Measurements from ENCODE around the gene ST3GAL3.

The ST3GAL3 gene

DNA sequence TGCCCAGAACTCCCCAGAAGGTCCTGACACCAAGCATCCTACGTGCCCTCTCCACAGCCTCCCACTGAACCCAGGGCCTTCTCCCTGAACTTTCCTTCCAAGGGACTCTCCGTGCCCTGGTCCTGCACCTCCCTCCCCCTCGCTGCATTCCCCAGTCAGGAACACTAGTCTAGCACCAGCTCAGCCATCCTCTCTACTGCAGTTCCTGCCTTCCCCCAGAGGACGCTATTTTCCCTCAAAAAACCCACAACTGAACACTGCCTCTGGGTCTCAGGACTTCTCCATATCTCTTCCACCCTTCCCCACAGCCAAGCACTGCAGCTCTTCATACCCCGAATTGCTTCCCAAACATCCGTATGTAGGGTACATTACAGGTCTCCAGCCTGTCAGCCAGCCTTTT is 213.7 kb downstream of the ST3GAL3 start:
- no peak for DNase-seq

DNA sequence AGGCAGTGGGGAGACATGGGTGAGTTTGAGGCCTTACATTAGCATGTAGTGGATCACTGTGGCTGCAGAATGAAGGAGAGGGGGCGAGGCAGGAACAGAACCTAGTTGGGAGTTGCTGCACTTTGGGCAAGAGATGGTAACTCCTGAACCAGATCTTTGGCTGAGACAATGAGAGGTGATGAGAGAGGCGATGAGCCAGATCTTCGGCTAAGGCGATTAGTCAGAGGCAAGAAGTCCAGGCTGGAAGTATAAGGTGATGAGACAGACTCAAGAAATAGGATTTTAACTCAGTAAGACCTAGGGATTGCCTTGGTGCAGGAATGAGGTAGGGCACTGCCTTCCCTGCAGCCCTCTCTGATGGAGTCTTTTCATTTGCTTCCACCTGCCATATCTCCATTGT is 217.2 kb downstream of the ST3GAL3 start:
- DNase-seq = no peak

DNA sequence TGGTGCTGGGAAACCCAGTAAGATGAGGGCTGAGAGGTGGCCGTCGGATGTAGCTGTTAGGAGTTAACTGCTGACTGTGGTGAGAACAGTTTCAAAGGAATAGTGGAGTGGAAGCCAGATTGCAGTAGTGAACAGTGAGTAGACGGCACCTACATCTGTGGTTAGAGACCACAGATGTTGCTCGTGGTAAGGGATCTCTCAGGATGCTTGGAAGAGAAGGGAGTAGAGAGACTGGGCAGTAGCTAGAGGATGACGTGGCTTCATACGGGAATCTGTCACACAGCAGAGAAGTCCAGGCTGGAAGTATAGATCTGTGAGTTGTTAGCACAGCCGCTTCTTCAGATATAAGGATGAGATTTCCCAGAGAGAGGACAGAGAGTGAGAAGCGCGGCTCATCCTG is 218.5 kb downstream of the ST3GAL3 start:
- no peak for DNase-seq

DNA sequence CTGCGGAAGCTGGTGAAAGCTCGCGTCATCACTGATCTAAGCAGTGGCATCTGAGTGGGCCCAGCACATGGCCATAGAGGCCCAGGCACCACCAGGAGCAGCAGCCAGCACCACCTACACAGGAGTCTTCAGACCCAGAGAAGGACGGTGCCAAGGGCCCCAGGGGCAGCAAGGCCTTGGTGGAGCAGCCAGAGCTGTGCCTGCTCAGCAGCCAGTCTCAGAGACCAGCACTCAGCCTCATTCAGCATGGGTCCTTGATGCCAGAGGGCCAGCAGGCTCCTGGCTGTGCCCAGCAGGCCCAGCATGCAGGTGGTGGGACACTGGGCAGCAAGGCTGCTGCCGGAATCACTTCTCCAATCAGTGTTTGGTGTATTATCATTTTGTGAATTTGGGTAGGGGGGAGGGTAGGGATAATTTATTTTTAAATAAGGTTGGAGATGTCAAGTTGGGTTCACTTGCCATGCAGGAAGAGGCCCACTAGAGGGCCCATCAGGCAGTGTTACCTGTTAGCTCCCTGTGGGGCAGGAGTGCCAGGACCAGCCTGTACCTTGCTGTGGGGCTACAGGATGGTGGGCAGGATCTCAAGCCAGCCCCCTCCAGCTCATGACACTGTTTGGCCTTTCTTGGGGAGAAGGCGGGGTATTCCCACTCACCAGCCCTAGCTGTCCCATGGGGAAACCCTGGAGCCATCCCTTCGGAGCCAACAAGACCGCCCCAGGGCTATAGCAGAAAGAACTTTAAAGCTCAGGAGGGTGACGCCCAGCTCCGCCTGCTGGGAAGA is 223.0 kb downstream of the ST3GAL3 start:
- no peak for DNase-seq

DNA sequence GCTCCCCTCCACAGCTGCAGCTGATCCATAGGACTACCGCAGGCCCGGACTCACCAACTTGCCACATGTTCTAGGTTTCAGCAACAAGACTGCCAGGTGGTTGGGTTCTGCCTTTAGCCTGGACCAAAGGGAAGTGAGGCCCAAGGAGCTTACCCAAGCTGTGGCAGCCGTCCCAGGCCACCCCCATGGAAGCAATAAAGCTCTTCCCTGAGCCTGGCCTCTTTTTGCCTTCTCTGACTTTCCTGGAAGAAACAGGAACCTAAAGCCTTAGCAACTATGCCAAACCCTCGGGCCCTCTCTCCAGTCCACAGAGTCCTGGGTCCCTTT is 223.6 kb downstream of the ST3GAL3 start:
- DNase-seq = no peak

DNA sequence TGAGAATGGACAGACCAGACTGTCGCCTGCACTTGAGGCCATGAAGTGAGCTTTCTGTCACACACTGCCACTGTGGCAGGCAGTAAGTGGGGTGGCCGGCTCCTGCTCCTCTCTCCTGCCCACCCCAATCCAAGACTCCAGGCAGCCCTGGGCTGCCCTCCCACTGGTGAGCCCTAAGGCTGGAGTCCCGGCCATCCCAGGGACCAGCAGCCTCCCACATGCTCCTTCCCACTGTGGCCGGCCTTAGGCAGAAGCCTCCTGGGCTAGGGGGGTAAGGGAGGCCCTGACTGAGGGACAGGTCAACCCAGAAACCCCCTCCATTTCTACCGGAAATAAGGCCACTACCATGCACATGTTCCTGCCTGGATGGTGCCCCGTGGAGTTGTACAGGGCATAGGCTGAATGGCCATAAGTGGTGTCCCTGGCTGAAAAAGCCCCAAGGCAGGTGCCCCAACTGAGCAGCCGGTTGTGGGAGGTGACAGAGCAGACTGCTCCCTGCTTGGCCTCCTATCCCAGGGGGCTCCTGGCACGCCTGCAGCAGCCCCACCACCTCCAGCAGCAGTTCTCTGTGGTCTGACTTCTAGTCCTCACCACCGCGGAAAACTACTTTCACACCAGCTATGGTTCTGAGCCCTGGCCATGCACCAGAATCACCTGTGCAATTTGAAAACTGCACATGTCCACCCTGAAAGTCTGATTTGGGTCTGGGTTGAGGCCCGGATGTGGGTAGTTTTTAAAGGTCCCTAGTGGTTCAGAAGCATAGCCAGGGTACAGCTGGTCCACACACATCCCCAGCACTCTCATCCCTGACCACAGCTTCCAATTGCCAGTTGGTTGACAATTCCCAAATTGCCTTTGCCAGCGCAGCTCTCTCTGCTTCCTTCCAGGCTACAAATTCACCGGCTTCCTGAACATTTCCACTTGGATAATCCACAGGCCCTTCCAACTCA is 224.7 kb downstream of the ST3GAL3 start:
- DNase-seq = no peak

DNA sequence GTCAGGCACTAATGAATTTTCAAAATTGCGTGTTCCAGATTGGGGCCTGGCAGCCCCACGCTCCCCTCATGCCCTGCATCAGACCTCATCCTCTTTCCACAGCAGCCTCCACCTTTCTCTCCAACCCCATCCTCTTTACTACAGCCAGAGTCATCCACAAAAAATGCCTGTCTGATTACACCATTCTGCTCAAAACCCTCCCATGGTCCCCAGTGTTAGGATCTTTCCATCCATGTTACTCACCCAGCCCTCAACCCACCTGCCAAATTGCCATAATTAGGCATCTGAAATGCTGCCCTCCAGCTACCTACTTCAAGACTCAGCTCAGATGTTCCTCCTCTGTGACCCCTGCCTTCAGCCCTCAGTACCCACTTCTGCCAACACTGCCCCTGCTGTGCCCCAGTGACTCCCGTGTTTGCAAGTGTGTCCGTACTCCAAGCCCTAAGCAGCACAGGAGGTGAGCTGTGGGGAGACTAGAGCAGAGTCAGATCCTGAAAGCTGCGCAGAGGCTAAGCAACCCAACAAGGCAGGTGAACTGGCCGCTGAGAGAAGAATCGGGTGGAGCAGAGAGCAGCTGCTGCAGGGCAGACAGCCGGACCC is 225.6 kb downstream of the ST3GAL3 start:
- DNase-seq = no peak

DNA sequence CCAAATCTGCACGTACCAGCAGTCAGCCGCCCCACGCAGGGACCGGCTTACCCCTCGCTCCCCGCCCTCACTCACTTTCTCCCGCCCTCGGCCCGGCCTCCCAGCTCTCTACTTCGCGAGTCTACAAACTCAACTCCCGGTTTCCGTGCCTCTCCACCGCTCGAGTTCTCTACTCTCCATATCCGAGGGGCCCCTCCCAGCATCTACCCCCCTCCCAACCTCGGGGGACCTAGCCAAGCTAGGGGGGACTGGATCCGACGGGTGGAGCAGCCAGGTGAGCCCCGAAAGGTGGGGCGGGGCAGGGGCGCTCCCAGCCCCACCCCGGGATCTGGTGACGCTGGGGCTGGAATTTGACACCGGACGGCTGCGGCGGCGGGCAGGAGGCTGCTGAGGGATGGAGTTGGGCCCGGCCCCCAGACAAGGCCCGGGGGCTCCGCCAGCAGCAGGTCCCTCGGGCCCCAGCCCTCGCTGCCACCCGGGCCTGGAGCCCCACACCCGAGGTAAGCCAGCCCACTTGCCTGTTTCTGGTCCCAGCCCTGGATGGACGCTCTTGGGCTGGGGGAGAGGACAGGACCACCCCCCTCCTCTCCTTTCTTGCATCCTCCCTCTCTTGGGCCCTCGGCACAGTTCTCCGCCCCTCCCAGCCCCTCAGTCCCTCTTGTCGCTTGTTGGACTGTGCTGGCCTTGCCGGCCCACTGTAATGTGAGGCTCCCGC is 226.2 kb downstream of the ST3GAL3 start, which contains the start of gene ARTN:
Gene ARTN, plus strand, starts transcription at position 416 of the 715 bp plus-strand sequence. CDS start 1,856 bp downstream, outside the sequence.
- DNase-seq = no peak

DNA sequence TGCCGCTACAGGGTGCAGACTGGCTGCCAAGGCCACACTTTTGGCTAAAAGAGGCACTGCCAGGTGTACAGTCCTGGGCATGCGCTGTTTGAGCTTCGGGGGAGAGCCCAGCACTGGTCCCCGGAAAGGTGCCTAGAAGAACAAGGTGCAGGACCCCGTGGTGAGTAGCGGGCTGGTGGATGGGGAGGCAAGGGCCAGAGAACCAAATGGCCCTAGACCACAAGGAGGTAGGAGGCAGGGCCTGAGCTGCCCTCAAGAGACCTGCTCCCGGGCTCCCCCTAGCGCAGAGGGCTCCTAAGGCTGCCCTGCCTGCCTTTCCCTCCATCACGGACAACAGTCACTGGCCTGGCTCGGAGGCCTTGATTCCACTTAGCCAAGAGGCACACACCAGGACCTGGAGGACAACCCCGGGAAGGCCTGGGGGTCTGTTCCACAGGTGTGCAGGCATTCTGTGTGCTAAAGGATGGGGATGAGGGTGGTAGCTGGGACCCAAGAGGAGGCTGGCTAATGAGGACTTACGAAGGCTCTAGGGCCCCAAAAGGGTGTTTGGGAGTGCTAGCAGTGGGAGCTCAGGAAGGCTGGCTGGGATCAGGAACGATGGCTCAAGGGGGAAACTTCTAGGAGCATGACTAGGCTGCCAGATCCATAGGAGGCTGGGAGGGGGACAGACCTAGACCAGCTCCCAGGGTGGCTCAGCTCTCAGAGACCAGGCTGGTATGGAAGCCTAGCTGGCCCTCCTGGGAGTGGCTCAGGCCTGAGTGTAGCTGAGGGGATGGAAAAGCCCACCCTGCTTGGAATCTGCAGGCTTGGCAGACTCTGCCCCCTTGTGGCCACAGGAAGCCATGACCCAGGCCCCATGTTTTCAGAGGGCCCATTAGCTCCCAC is 227.0 kb downstream of the ST3GAL3 start:
- peak; percentile 30 to 42 for DNase-seq

DNA sequence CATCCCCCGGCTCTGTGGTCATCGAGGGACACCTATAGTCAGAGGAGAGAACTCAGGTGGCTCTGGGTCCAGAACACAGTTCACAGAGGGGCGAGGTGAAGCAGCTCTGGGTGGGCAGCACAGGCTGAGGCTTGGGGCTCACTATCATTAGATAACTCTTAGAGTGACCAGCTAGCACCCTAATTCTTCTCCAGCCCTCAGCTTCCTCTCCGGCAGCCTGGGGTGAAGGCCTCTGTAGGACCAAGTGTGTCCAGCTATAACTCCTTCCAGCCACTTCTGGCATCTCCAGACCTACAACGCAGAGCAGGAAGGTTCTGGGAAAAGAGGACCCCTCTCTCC is 227.6 kb downstream of the ST3GAL3 start:
- no peak for DNase-seq

DNA sequence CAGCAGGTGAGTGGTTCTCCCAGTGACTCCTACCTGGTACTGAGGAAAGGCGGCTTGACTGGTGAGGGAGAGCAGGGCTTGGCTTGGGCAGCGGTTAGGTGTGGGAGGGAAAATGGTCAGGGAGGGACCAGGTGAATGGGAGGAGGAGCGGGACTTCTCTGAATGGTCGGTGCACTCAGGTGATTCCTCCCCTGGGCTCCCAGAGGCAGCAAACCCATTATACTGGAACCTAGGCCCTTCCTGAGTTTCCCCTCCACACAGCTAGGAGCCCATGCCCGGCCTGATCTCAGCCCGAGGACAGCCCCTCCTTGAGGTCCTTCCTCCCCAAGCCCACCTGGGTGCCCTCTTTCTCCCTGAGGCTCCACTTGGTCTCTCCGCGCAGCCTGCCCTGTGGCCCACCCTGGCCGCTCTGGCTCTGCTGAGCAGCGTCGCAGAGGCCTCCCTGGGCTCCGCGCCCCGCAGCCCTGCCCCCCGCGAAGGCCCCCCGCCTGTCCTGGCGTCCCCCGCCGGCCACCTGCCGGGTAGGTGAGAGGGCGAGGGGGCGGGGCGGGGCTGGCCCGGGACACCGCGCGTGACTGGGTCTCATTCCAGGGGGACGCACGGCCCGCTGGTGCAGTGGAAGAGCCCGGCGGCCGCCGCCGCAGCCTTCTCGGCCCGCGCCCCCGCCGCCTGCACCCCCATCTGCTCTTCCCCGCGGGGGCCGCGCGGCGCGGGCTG is 228.5 kb downstream of the ST3GAL3 start:
- no peak for DNase-seq

DNA sequence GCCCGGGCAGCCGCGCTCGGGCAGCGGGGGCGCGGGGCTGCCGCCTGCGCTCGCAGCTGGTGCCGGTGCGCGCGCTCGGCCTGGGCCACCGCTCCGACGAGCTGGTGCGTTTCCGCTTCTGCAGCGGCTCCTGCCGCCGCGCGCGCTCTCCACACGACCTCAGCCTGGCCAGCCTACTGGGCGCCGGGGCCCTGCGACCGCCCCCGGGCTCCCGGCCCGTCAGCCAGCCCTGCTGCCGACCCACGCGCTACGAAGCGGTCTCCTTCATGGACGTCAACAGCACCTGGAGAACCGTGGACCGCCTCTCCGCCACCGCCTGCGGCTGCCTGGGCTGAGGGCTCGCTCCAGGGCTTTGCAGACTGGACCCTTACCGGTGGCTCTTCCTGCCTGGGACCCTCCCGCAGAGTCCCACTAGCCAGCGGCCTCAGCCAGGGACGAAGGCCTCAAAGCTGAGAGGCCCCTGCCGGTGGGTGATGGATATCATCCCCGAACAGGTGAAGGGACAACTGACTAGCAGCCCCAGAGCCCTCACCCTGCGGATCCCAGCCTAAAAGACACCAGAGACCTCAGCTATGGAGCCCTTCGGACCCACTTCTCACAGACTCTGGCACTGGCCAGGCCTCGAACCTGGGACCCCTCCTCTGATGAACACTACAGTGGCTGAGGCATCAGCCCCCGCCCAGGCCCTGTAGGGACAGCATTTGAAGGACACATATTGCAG is 229.3 kb downstream of the ST3GAL3 start:
- no peak for DNase-seq

DNA sequence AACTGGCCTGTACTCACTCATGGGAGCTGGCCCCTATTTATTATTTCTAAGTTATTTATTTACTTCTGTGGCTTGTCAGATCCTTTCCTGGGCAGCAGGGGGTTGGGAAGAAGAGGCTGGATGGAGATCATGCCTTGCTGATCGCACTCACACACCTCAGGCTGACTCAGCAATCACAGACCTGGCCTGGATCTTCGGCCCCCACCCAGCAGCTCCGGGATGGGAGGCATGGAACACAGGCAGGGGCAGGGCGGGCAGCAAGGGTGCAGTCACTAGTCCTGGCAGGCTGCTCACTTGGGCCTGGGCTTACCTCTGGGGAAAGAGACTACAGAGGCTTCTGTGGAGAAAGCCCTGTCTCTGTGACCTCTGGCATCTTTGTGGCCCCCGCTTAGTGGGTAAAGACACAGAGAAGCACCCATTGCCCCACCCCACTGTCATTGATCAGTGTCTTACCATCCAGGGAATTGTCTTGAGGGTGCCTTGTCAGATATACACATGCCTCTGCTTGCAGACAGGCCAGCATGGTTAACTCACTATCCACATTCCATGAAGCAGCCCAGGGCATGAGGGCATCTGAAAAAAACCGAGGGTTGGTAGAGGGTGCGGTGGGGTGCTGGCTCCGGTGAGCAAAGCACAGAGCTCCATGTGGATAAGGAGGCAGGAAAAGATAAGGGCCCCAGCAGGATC is 230.0 kb downstream of the ST3GAL3 start:
- no peak for DNase-seq

DNA sequence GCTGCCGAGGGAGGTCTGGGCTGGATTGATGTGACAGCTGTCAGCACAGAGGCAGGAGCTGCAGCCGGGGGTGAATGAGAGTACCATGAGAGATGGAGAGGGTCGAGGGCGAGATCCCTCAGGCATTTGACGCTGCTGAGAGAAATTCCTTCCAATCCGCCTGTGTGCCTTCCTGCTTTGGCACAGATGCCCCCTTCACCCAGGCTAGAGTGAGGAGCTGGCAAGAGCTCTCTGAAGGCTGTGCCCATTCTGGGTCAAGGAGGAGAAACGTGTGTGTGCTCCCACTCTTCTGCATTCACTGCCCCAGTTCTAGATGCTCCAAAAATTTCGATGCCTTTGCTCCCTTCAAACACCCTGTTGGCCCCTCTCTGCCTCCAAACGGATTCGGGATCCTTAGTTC is 231.0 kb downstream of the ST3GAL3 start:
- no peak for DNase-seq

DNA sequence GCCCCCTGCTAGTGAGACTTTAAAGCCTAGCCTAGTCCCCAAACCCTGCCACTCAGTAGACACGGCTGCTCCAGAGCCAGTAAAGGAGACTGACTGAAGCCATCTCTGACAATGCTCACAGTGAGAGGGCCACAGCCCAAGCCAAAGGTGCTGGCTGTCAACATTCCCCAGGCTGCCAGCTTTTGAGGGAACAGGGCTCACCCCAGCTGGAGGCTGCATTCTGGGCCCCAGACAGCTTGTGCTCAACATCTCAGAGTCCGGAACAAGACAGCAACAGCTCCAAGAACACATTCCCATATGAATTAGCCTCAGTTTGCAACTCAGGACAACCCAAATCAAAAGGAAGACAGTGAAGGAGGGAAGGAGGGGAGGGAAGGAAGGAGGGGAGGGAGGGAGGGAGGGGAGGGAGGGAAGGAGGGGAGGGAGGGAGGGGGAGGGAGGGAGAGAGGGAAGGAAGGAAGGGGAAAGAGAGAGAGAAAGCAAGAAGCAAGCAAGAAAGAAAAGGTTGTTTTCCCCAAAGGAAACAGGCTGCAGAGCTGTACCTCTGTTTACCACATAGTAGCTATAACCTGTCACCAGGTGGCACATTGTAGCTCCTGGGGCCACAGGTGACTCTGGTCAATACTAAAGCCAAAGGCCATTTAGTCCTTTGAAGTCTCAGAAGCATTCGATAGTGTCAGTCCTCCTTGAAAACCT is 231.7 kb downstream of the ST3GAL3 start:
- DNase-seq = no peak

DNA sequence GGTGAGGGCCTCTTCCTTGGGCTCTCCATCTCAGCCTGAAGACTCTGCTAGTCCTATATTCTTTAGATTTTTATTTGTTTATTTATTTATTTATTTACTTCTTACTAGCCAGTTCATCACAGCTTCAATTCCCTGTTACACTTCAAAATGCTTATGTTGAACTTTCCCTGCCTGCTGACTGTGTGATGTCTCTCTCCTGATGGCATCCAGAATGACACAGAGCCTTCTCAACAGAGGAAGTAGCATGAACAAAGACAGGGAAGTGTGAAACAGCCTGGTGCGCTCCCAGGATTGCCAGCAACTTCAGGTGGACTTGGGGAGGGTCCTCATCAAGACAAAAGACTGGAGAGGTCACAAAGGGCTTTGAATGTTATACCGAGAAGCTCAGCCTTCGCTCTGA is 235.1 kb downstream of the ST3GAL3 start:
- DNase-seq = no peak

DNA sequence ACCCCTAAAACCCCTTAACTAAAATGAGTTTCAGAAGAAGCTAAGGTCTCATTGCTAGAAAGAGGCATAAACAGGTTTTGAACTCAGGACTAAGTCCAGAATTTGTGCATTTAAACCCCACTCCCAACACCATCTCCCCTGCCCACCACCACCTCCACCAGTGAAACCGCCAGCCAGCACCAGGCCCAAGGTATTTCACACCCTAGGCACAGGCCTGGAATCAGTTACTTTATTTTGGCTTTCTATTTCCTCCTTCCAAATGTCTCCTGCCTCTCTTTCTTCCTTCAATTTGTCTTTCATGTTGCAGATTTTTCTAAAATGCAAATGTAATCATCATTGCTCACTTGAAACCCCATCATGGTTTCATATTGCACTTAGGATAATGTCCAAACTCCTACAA is 237.5 kb downstream of the ST3GAL3 start:
- DNase-seq = no peak

DNA sequence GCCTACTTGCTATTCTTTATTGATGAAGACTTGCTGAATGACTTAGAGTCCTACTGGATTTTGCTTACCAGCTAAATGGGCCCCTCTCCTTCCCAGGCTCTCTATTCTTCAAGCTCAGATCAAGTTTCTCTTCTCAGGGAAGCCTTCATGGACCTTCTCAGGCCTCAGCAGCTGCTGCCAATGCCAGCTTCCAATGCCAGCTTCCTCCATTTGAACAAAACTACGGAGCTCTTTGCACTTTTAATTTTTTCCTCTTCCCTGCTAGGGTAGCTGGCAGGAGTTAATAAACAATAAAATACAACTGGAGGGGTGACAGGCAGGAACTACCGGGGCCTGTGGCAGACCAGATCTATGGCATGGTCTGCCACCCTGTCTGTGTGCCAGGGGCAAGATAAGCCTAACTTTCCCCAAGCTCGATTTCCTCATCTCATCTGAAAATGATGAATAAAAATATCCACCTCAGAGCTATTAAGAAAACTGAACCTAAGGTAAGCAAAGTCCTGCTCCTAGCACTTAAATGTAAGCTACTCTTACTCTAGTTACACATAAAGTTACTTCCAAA is 238.4 kb downstream of the ST3GAL3 start:
- no peak for DNase-seq

Measured in activated CD4-positive, alpha-beta T cell treated with anti-CD3 and anti-CD28 coated beads, Interleukin-2, amount 50 U/mL, for 4 hours (primary cell).